Stimulated activated CD4-positive, alpha-beta T cell treated with anti-CD3 and anti-CD28 coated beads, Interleukin-2, amount 100 ng/mL, for 24 hours (primary cell): ENCODE data around the gene RNF150.

Experiments used
- DNase-seq, 2 donors: peaks; one replicate each; pipeline ENCODE4 v3.0.0-alpha.2; 2020

The RNF150 gene

DNA sequence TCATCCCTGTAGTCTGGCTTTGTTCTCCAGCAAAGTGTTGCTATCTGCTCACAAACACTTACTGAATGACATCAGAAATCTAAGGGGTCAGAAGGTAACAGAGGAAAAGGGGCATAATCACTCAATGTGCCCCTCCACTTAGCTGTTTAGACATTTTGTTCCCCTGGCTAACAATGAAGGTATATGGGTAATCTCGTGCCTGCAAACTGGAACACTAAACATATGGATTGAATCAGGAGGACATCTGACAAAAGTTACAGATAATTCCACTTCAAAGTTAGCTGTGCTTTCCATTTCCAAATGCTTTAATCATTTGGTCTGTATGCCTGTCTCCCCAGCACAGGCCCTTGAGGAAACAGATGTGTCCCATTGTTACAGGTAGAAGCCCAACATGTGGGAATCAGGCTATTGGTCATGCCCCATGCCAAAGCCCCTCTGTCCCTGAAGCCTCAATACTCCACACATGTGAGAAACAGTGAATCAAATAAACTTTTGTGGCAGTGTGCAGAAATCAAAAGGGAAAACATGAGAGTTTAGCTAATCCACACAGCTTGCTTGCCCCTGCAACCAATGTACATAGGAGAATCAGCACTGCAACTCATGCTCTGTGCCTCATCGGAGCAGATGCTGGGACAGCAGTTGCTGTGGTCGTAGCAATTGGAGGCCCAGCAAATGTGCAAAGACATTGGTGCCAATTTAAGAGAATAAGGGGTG is 111.7 kb downstream of the RNF150 start:
- no peak for DNase-seq

DNA sequence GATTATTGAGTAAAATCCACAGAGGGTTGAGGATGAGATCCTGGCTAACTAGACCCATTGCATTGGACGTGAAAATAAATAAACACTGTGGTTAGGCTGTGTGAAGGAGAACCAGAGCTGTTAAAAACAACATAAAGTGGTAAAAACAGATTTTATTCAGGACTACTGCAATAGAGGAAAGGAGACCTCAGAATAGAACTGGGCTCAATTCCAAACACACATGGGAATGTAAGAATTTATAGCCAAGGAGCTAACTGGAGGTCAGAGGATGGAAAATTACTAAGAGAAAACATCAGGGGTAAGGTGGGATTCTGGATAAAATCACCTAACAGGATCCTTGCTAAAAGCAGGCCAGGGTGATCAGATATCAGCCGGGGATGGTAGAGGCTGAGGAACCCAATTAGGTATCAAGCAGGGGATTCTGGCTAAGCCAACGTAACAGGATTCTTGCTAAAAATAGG is 112.4 kb downstream of the RNF150 start:
- no peak for DNase-seq

DNA sequence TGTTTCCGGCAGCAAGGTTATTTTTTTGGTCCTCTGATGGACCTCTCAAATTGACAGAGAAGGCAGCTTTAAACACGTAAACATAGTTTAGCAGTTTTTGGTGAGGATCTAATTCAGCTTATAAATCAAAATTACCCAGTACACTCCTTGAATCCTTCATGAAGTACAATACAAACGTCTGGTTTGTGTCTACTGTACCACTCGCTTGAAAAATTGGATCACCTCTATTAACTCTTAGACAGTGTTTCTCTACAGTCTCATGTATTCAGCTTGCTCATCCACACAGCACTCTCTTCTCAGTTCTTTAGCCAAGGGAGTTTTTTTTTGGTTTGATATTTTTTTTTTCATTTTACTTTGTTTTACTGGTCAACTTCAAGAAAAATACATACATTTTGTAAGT is 113.5 kb downstream of the RNF150 start:
- no peak for DNase-seq

DNA sequence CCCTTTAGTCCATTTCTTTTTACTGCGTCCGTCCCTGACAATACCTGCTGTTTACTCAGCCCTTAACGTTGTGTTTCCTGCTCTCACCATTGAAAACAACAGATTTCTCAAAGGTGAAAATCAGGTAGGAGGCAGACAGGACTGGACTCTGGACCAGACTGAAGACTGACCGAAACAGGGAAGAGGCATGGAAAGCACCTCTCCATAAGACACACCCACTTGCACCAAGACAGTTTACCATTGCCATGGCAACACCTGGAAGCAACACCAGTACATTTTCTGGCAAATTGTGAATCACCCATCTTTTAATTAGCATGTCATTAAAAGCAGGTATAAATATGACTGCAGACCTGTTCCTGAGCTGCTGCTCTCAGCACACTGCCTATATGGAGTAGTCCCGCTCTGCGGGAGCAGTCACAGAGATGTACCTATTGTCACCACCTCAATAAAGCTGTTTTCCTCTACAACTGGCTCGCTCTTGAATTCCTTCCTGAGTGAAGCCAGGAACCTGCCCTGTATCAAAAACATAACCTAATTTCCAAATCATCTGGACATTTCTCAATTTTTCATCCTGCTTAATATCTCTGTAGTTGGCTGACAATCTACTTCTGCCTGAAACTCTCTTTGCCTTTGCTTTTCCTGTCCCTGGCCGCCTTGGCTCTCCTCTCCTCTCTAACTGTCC is 117.0 kb downstream of the RNF150 start:
- DNase-seq: no peak

DNA sequence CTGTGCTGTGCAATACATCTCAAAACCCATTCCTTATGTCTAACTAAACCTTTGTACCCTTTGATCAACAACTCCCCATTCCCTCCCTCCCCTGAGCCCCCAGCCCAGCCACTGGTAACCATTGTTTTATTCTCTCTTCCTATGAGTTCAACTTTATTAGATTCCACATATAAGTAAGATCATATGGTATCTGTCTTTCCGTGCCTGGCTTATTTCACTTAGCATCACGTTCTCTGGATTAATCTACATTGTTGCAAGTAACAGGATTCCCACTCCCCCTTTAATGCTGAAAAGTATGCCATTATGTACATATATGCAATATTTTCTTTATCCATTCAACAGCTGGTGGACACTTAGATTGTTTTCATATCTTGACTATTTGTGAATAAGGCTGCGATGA is 119.4 kb downstream of the RNF150 start:
- no peak for DNase-seq

DNA sequence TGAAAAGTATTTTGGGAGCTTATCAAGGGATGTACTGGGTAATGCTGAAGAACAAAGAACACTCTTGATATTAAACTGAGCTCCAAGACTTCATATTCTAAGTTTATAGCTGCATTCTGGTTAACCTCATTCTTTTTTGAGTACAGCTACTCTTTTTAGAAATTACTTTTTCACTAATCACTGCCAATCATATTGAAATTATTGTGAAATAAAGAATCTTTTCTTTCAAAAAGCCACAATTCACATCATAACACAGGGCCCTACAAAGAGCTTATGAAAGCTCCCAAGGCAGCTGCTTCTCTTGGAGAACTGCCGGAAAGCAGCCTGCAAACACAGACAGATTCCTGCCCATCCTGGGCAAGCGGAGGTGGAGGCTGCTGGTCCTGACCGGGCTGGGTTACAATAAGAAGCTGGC is 121.4 kb downstream of the RNF150 start:
- no peak for DNase-seq

DNA sequence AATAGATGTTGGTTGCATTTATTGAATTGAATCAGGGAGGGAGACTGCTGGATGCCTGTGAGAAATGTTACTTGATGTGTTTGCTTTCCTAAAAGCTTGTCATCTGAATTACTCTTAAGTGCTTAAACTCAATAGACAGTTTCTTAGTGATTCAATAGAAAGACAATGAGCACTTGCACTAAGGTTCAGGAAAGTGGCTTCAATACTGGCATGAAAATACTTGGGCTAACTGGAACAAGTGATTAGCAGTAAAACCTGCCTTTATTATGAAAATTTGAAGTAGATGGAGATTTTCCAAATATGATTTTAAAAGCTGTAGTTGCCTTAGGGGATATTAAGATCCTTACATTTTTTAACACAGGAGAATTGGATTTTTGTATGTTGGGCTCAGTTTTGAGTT is 123.3 kb downstream of the RNF150 start:
- no peak for DNase-seq

DNA sequence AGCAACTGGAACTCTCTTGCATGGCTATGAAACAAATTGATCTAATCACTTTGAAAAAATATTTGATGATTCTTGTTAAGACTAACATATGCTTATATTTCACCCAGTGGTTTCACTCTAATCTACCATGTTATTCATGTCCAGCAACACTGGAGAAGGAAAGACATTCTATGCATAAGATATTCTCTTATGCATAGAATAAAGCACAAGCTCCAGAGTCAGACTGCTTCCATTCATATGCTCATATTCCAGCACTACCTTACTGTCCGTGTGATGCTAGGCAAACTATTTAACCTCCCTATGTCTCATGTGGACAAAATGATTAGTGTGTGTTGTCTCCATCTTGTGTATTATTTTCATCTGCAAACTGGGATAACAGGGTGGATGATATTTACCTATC is 124.1 kb downstream of the RNF150 start:
- no peak for DNase-seq

DNA sequence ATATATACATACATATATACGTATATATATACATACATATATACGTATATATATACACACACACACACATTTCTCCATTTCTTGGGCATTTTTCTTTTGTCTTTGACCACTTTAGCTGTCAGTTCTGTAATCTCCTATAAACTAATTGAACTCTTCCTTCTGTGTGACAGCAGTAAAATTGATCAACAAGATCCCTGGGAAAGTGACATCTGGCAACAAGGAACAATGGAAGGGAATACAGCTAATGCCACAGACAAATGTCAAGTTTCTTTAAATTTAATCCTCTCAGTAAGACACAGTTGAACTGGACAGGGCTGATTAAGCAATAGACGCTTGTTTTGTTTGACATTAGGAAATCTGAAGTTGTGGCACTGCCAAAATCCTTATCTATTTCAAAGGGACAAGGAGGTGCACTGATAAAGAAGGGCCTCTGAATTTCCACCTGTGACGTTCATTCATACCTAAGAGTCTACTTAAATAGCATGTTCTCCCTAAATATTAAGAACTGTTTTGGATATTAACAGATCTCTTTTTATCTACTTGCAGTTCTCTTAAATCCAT is 126.9 kb downstream of the RNF150 start:
- DNase-seq: no peak

DNA sequence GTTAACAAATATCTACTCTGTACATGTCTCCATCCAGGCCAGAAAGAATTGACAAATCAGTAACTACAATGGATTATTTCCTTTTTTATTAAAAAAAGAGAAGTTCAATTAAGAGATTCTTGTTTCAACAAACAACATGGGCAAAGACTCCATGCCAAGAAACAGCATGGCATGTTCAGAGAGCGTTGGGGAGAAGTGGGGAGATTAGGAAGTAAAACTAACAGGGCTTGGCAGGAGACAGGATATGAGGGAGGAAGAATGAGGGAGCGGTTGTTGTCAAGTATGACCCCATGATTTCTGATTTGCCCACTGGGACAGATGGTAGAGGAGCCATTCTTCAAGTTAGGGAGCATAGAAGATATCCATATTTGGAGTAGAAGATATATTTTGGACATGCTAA is 128.4 kb downstream of the RNF150 start:
- no peak for DNase-seq

DNA sequence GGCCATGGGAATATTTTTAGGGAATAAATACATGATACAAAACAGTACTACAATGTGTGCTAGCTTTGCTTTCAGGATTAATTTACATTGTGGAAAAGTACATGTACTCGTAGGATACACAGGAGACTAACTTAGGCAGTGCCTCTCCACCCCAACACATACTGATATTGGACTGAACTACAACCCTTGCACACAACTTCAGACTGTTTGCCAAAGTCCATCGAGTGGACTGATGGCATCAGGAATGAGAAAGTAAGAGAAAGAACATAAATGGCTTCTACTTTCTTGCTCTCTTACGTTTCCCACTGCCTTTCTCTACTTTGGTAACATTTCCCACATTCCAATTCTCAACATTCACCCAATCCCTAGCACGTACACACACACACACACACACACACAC is 130.1 kb downstream of the RNF150 start:
- no peak for DNase-seq

DNA sequence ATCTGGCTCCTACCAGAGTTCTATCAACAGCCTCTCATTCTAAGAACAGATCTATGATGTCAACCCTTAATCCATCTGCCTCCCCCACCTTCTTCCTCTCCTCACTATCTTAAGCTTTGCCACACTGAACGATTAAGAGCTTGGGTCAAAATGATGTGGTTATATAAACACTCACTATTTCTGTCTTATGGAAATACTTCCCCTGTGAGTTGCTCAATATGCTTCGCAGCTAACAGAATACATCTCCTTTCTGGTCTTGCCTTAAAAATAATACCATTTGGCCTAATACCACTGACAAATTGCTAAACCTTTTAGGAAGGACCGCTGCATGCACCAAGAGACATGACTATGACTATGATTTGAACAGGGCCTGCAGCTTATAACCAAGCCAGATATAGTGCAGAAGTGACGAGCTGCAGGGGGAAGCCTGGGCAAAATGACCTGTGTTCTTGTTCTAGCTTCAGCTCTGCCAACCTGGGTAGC is 130.9 kb downstream of the RNF150 start:
- DNase-seq: no peak

DNA sequence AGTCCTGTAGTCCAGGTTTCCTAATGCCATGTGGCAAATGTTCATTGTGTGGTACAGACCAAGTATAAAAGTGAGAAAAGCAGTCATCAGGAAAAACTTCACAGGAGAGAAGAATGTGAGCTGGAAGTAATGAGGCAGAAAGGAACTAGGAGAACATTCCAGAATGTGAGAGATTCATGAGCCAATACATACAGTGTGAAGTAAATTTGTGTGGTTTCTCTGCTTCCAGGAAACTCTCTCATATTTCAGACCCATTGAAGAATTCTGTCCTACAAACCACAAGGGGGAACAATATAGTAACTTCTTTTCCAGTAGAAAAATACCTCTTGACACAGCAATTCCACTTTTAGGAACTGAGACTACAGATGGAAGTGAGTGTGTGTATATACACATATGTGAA is 136.5 kb downstream of the RNF150 start:
- DNase-seq: no peak

DNA sequence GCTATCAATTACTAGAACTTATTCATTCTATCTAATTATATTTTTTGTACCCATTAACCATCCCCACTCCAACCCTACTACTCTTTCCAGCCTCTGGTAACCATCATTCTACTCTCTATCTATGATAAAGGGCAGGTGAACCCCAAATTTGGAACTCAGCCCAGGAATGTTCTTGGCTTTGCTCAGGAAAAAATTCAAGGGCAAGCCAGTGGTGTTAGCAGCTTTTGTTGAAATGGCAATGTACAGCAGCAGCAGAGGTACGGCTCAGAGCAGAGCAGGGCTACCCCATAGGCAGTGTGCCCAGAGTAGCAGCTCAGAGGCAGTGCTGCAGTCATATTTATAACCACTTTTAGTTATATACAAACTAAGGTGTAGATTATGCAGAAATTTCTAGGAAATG is 138.2 kb downstream of the RNF150 start:
- DNase-seq: no peak

DNA sequence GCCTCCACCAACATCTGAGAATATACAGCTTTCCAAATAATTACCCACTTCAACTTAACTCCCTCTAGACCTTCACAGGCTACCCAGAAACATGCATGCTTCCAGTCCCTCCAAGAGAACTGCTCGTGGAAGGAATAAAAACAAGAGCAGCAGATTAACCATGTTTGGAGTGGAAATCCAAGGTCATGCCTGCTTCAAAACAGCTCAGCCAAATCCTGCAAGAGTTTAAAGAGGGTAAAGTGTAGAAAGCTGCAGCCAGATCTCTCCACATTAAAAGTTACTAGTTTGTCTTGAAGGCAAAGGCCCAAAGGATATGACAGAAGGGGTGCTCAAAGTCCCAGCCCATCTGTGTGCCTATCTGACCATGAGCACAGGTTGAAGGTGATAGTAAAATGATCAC is 139.3 kb downstream of the RNF150 start:
- DNase-seq: no peak

DNA sequence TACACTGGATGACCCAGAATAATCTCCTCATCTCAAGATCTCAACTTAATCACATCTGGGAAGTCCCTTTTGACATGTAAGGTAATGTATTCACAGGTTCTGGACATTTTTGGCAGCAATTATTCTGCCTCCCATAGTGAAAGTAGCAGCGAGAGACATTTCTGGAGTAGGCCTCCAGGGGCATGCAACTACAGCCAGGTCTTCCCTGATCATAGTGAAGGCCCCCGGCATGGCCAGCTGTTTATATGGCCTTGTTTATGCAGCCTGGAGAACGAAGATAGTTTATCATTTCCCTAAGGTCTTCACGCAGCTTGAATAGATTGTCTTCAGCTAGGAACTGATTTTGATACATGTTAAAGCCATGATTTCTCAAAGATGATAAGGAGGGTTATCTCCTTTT is 139.9 kb downstream of the RNF150 start:
- no peak for DNase-seq

DNA sequence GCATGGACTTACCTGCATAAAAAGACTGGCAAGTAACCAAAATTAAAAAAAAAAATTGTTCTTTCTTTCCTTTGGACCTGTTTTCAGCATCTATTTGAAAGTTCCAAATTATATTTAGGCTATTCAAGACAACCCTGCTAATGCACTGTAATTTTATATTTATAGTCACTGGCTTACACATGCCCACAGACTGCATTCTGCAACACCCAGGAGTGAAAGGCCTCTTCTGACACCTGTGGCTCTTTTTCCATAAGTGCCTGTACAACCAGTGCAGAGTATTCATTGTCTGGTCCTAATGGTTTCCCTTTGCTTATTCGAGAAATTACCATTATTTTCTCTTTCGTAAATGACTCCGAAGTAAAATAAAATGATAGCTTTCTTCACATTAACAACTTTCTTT is 143.3 kb downstream of the RNF150 start:
- no peak for DNase-seq

DNA sequence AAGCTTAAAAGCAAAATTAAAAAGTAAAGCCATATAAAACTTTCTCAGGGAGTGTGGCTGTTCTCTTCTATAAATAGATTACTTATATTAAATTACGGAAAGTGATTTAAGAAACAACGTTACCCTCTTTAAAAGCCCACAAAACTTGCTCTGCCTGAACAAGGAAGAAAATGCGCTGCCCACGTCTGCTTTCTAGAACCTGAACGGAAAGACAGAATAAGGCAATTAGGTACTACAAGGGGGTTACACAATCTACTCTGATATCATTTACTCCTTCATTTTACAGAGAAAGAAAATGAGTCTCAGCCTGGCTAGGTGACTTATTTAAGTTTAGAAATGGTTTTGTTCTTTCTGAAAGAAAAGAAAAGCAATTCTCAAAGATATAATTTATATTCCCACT is 147.2 kb downstream of the RNF150 start:
- DNase-seq: no peak

DNA sequence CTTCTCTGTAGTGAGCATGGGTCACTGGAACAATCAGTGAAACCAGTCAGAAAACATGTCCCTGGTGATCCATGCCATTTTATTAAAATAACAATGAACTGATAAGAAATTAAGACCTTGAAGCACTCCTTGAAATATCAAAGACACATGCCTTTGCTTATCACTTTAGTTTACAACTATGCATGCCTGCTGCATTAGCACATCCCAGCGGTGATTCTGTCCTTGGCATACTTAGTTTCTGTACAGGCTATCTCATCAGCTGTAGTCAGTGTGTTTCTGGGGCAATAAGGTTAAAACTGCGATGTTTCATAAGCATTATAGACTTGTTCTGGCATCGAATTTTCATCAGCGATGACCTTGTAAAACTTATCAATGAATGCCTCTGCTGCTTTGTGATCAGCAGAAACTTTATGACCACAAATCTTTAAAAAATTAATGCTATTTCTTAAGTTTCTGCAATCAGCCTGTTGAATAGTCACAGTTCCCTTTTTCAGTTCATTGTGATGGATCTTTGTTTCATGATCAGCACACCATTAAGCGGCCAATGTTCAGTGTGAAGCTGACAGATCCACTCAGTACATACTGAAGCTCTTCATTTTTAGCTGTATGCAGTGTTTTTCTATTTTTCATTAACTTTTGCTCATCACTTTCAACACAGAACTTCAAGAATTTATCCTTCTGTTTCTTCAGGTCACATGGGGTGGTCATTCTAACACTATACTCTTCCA is 150.5 kb downstream of the RNF150 start:
- no peak for DNase-seq

DNA sequence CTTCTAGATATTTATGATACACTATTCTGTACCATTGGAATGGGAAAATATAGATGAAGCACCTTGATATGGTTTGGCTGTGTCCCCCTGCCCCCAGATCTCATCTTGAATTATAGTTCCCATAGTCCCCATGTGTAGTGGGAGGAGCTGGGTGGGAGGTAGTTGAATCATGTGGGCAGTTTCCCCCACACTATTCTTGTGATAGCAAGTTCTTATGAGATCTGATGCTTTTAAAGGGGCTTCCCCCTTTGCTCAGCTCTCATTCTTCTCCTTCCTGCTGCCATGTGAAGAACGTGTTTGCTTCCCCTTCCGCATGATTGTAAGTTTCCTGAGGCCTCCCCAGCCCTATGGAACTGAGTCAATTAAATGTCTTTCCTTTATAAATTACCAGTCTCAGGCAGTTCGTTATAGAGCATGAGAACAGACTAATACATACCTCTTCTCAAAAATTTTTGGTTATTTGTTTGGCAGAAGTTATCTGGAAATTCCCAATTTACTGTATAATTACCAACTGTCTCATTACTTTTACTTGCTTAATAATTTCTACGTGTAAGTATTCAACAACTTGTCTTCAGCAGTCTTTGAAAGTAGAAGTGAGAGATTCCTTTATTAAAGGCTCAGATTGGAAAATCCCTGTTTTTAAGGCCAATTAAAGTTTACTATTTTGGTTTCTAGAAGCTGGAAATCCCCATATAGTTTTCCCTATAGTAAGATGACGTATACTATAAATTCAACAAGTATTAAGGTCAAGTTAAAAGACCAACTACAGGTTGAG is 152.7 kb downstream of the RNF150 start:
- no peak for DNase-seq

DNA sequence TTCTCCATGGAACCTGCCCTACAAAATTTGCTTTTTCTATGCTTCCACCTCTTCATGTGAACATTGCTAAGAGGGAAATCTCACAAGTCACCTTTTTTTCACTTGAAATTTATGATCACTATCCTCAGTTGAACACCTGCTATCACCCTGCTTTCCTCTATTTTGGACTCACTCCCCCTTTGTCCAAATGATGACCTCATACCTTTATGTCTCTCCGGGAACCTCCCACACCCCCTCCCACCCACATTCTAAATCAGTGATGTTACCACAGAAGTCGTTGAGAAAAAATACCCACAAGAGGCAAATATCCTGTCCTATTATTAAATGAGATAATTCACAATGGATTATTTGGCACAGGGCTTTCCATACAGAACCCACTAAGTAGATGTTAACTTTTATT is 156.5 kb downstream of the RNF150 start:
- no peak for DNase-seq

DNA sequence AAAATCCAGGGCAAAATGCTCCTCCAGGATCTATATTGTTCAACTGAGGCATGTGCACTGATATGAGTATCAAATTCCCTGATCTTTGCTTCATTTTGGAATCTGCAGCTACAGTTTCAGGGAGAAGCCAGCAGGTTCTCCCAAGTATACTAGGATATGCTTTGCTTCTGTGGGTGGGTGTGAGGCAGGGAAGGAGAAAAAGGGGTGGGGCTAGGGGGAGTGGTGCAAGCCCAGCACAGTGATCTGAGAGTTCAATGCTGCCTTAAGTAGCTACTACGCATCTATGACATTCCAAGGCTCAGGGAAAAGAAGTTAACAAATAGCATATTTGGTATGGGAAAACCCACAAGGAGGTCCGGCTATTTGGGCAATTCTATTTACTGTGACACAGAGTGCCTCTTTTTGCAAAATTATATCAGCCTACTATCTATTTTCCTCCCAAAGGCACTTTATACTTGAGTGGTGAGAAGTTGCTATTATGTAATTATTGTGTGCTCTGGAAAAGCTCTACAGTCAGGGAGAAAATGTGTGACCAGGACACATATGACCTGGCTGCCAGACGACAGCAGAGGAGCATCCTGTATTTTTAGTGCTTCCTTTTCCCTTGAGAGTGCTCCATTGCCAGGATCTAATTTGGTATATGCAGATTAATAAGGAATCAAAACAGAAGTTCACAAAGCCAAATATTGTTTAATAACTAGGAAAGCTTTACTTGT is 162.0 kb downstream of the RNF150 start:
- DNase-seq: no peak
